HG02571 (cell line): ENCODE data around the gene CCL4.
"Not testable (repeated sequence)": the region's sequence is repeated elsewhere in the genome, so short reads cannot be mapped to it uniquely, and the experiment has no call there.

Source experiments
- ATAC-seq: cut with Tn5 transposase; IDR thresholded peaks from one replicate; pipeline ENCODE4 v1.9.1; 2021; ENCODE audit warnings: mild to moderate bottlenecking, moderate library complexity; ENCODE audit not compliant: unreplicated experiment

CCL4 gene

DNA sequence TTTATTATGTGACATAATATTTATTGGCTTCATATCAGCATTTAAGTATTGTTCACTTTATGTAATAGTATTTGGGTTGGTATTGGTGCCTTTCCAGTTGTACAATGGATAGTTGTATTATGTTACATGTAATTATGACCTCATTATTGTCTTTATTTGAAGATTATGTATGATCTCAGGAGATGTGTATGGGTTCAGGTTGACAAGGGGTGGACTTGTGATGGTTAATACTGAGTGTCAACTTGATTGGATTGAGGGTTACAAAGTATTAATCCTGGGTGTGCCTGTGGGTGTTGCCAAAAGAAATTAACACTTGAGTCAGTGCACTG is 12.0 kb downstream of the CCL4 start:
- not testable (repeated sequence) for ATAC-seq

DNA sequence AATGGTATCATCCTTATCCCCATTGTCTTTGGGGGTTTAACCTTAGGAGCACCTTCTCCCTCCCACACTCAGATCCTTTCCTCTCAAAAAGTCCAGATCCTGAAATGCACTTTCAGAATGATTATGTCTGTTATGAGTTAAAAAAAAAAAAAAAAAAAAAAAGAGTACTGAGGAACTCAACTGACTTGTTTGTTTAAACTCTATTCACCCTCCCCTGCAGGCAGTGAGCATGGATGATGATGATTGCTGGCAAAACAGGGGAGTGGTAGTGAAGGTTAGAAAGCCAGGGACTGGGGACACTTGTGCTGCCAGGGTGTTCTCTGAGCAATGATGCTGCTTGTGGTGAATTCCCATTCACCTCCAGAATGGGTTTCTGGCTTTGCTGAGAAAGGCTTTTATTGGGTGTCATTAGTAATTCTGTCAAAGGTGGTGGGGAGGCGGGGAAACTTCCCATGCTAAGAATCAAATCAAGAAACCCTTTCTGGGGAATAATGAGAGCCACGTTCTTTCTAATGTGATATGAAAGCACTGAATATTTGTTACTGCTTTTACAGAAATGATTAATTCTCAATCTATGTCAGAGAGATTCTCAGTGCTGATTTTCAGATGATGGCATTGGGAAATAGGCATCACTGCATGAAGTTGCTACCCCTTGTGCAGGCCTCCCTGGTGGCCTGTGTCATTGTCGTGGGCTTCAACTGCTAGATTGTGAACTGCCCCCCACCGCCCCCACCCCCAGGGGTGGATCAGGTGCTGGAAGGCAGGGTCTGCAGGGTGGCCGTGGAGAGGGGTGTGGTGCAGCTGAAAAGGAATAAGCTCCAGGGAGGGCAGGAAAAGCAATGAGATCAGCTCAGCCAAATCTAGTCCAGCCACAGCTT is 14.1 kb downstream of the CCL4 start:
- ATAC-seq: no peak

DNA sequence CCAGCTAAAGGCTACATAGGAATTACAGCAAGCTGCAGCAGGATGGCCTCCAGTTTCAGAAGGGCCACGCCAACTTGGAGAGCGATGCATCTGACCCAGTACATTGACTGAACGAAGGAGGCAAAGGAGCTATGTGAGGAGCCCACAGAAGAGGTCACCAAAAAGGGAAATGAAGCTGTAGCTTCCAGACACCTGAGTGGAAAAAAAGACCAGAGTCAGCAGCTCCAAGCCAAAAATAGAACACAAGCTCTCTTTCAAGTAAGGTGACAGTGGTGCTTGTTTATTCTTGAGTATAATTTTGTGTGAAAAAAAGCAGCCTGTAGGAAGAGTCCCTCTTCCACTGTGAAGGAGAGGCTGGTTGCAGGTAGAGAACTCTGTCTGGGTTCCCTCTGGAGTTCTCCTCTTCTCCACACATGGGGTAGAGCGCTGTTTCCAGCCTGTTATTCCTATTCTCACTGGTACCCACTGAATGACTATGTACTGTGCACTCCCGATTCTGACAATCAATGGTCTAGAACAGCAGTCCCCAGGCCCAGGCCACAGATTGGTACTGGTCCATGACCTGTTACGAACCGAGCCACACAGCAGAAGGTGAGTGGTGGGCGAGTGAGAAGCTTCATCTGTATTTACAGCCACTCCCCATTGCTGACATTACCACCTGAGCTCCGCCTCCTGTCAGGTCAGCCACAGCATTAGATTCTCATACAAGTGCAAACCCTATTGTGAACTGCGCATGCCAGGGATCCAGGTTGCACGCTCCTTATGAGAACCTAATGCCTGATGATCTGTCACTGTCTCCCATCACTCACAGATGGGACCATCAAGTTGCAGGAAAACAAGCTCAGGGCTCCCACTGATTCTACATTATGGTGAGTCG is 15.1 kb downstream of the CCL4 start:
- no peak for ATAC-seq

DNA sequence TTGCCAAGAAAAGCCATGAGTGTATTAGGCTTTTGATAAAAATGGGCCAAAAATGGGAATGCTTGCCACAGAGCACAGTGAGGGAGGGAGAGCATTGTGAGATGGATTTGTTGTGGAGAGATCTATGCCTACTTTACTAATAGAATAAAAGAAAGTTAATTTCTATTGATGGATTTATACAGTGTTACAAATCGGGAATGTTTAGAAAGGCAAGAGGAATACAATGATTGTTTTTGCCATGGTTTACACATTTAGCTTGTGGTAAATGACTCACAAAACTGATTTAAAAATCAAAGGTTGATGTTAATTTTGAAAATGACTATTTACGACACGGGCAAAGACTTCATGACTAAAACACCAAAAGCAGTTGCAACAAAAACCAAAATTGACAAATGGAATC is 16.6 kb downstream of the CCL4 start:
- ATAC-seq: no peak

DNA sequence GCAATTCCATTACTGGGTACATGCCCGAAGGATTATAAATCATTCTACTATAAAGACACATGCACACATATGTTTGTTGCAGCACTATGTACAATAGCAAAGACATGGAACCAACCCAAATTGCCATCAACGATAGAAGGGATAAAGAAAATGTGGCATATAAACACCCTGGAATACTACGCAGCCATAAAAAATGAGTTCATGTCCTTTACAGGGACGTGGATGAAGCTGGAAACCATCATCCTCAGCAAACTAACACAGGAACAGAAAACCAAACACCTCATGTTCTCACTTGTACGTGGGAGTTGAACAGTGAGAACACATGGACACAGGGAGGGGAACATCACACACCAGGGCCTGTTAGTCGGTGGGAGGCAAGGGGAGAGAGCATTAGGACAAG is 17.5 kb downstream of the CCL4 start:
- not testable (repeated sequence) for ATAC-seq

DNA sequence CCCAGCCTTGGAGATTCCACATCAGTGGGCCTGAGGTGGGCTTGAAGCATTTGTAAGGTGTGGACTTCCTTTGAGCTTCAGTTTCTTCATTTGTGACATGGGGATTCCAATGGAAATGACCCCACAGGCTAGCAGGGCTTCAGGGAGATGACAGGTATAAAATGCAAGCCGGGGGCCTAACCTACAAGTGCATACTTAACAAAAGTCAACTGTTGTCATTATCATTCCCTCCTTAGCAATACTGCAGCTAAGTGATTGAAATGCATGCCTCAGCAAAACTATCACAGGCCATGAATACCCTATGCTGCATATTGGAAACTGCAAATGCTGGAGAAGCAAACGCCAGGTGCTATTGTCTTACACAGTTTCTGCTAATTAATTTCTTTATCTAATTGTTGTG is 19.8 kb downstream of the CCL4 start:
- no peak for ATAC-seq

DNA sequence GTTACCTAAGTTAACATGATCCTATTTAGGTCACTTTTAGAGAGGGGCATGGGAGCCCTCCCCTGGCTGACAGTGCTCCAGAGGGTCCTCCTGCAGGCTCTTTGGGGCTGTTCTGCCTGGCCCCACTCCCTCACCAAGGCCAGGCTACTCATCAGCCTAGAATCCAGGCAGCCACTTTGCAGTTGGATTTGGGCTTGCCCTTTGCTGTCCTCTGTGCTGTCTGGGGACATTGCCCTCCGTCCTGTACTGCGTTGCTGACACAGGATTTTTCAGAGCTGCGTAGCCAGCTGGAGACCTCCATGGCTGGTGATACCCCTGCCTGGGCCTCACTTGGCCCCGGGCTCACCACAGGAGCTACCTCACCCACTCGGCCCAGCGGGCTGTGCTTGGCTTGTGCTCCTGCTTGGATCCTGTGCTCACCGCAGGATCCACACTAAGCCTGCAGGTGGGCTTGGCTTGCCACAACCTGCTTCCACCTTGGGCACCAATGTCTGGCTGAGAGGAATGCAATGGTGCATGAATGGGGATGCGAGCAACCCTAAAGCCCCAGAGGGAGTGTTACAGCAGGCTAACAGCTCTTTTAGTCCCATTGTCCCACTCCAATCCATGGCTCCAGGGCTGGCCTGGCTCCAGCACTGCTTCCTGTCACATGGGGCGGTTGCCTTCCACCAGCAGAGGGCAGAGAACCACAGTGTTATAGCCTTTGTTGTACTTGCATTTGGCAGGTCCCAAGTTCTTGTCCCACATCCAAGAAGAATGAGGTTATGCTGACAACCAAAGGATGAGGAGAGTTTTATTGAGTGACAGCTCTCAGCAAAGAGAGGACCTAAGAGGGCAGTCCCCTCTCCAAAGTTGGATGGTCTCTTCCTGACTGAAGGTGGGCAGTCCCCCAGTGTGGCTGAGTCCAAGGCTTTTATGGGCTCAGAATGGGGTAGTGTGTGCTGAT is 21.5 kb downstream of the CCL4 start:
- ATAC-seq: no peak

DNA sequence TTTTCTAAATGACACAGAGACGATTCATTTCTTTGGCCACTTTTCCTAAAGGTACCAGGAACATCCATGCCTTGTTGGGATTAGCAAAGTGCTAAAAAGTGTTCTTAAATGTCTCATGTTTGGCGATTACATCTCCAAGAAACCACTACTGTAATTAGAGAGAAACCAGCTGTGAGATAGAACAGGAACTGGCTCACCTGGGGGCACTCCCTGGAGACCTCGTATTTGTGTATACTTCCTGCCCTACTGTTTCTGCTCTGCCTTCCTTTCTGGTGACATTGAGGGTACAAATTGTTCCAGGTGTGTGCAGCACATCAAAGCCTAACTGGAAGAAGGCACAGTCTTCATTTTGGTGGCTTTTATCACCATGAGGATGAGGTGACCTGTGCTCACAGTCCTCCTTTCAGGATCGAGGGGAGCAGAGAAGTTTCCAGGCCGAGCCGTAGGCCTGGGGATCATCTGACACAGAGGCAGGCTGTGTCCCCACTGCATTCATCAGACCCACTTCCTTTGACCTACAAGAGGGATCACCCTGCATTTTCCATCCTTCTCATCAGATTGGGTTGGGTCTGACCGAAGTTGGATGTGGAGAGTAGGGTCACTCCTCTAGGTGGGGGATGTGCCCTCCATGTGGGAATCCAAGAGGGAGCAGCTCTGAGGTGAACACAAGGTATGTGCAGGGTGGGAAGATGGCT is 23.7 kb downstream of the CCL4 start:
- ATAC-seq: no peak

DNA sequence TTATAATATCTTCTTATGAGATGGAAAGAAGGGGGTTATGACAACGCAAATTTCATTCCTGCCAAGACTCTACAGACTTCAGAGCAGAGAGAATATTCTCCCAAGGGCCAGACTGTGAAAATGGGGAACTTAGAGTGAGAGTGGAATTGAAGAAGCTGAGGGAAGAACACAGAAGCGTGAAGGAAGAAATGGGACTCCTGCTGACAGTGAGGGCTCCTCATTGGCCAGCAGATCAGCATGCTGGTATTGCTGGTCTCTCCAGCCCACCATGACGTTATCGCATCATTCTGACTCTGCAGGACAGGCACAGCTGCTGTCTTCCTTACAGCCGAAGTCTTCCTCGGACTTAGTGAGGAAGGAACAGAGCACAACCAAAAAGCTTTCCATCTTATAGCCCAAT is 24.3 kb downstream of the CCL4 start:
- ATAC-seq: no peak

DNA sequence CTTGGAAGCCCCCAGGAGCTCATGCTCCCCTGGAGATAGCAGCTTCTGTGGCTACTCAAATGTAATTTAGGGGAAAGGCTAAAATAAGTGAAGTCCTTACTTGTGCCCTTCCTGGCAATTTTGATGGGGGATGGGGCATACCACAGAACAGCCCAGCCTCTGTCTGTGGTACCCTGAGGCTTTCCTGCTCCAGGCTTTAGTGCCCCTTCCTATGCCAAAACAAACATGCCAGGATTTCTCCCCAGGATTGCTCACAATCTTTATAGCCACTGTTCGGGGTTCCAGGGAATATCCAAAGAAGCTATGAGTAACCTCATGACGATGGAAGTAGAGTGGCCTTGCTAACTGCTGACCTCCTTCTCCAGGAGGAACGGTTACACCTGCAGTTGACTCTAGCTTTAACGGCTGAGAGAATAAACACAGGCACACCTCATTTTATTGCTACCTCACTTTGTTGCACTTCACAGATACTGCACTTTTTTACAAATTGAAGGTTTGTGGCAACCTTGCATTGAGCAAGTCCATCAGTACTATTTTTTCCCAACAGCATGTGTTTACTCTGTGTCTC is 24.9 kb downstream of the CCL4 start:
- no peak for ATAC-seq

DNA sequence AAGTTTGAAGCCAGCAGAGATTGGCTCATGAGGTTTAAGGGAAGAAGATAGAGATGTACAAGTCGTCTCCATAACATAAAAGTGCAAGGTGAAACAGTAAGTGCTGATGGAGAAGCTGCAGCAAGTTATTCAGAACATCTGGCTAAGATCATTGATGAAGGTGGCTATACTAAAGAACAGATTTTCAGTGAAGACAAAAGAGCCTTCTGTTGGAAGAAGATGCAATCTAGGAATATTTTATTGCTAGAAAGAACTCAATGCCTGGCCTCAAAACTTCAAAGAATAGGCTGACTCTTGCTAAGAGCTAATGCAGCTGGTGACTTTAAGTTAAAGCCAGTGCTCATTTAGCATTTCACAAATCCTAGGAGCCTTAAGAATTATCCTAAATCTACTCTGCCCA is 26.0 kb downstream of the CCL4 start:
- no peak for ATAC-seq

DNA sequence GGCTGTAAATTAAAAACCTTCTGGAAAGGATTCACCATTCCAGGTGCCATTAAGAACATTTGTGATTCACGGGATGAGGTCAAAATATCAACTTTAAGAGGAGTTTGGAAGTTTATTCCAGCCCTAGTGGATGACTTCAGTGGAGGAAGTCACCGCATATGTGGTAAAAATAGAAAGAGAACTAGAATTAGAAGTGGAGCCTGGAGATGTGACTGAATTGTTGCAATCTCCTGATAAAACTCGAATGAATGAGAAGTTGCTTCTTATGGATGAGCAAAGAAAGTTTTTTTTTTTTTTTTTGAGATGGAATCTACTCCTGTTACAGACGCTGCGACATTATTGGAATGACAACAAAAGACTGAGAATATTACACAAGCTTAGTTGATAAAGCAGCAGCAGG is 26.7 kb downstream of the CCL4 start:
- no peak for ATAC-seq

DNA sequence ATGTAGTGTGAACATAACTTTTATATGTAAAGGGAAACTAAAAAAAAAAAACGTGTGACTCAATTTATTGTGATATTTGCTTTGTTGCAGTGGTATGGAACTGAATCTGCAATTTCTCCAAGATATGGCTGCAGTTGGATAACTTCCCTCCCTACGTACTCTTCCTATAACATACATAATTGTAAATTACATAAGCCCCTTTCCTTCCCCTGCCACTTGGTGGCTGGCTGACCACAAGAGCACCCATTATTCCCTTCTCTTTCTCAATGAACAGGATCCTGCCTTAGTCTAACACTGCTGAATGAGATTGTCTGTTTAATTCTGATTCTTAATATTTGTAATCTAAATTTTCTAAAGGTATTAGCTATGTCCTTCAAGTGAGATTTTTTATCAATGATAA is 27.8 kb downstream of the CCL4 start:
- ATAC-seq: no peak

DNA sequence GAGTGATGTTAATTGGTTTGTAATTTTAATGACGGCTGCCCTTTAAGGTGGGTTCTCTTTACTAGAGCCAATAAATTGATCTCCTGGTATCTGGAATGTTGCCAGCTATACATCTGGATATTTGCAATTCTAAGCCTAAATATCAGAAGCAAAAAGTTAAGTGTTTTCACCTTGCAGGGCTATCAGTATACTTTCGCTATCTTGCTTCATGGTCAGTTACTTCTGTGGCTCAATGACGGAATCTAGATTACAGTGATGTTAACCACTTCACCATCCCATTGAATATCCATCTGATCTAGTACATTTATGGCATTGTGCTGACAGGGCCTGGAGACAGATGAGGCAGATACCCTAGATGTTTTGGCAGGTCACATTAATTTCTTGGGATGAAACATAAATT is 28.3 kb downstream of the CCL4 start:
- no peak for ATAC-seq

DNA sequence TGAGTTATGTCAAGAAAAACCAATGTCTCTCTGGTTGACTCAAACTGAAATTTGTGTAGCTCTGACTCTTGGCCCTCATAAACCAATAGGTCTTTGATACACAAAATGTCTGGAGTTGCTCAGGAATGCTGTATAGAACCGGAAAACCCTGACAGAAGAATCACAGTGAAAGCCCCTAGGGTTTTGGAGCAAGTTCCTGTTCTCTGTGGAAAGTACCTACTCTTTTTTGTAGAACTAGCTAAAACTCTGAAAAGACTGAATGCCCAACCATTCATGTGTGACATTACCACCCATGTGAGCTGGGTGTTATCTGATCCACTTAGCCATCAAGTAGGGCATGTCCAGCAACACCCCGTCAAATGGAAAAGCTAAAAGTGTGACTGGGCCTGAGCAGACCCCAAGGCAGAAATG is 28.8 kb downstream of the CCL4 start:
- ATAC-seq: no peak

DNA sequence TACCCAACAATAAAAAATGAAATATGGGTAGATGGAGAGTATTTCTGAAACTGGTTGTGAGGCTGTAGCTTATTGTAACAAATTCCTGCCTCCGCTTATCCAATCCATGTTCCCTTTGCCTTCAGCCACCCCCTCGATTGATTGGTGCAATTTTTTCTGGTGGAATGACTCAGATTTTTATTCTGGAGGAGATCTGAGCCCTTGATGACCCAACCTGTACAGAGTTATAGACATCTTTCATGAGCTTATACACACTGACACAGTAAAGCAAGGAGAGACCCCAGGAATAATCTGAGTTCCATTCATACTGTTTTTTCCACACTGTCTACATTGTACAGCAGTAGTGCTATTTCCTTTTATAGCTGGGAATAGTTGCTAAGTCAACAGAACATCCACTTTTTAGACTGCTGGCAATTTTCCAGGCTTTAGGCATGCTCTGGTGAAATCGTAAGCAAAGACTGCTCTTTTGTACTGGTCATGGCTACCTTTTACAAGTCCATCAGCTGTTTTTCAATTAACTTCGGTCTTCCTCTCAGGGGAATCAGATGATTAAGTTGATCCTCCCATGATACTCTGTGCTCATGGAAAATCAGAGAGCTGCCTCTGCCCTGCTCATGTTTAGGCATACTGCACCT is 30.1 kb downstream of the CCL4 start:
- ATAC-seq: no peak

DNA sequence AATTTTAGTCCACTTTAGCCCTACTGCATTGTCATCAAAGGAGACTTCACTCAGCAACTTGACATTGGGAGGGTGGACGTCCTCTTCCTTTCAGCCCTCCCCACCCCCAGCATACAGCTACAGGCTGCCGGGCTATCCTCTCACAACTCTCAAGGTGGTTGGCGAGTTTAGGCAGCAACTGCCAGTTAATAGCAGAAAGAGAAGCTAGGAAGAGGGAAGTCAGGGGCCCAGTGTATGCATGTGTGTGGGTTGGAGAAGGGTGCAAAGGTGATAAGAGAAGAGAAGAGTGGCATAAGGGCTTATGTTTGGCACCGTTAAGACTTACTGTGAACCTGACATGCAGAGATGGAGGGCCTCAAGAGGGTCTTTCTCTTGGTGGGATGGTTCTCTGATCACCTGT is 31.8 kb downstream of the CCL4 start:
- no peak for ATAC-seq

DNA sequence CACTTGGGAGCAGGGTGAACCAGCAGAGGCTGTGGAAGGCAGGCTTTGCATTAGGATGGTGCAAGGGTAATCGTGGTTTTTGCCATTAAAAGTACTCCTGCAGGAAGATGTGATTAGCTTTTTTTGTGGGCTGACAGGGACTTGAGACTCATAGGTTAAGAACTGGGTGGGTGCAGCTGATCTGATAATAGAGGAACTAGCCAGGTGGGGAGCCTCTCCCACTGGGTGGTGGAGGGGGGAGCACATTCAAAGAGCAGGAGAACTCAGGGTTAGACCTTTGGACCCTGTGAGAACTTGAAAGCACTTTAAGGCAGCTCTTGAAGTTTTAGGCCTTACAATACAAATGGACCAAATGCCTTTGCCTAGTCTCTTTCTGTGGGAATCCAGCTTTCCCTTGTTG is 32.4 kb downstream of the CCL4 start:
- ATAC-seq: no peak

DNA sequence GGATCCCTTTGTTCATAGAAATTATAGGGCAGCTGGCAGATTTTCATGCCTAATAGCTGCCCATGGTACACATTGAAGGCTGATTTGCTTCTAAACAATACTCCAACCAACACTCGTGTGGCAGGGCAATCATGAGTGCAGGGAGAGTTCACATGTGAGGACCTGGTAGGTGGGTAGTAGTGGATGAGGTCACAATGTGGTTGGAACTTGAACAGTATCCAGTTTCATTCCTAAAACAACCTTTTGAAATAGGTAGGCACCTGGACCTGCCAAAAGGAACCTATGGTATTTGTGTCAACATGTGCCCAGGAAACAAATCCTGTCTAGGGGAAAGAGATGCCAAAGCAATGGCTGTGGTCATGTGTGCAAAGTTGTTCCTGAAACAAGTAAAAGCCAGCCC is 32.8 kb downstream of the CCL4 start:
- no peak for ATAC-seq

DNA sequence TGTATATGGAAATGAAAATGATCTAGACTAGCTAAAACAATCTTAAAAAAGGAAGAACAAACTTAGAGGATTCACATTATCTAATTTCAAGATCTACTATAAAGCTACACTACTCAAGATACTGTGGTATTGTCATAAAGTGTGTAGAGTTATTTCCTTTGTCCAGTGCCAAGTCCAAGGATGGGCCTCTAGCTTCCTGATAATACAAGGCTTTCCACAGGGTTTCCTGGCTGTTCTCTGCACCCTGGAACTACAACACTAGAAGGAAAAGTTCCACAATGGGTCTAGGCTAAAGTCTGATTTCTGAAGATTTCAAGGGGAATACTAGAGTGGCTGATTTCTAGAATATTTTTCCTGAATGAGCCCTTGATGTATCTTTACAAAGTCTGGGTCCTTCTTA is 38.6 kb downstream of the CCL4 start:
- no peak for ATAC-seq
